Small intestine (tissue), 7 donors: Measurements from ENCODE around the gene UQCRC1. TPM values are rescaled to one million over a fixed set of nuclear protein-coding genes. Genes with fewer than 3 reads are reported as not detected.

Source experiments
- DNase-seq, 2 donors: peaks; one replicate each; pipeline versions ENCODE4 v3.0.0 to v3.0.0-alpha.2; 2013
- FAIRE-seq: peaks from 2 replicates; lab custom pipeline; 2012; peaks lifted over from hg19 to GRCh38; lab: Jason Lieb, UNC
- H3K27ac ChIP-seq, 3 donors: one replicate each; pipeline ENCODE4 v1.5.1; 2013; ENCODE audit warnings: low read length in 2 of 3, mild to moderate bottlenecking in 2 of 3, control low read depth in 1 of 3, inconsistent platforms in 1 of 3, low read depth in 1 of 3, moderate library complexity in 1 of 3
- H3K27me3 ChIP-seq, 3 donors: one replicate each; pipeline ENCODE4 v1.6.1; 2013; ENCODE audit warnings: low read length in 3 of 3, inconsistent platforms in 1 of 3; ENCODE audit not compliant: control insufficient read depth in 3 of 3, insufficient read depth in 3 of 3
- H3K36me3 ChIP-seq, 3 donors: one replicate each; pipeline ENCODE4 v1.6.1; 2013; ENCODE audit warnings: low read length in 3 of 3, inconsistent platforms in 1 of 3, low read depth in 1 of 3, mild to moderate bottlenecking in 1 of 3, moderate library complexity in 1 of 3; ENCODE audit not compliant: control insufficient read depth in 3 of 3, insufficient read depth in 2 of 3
- H3K4me1 ChIP-seq, 3 donors: one replicate each; pipeline ENCODE4 v1.6.1; 2013; ENCODE audit warnings: low read length in 2 of 3, inconsistent platforms in 1 of 3, low read depth in 1 of 3, mild to moderate bottlenecking in 1 of 3, moderate library complexity in 1 of 3; ENCODE audit not compliant: control insufficient read depth in 3 of 3, insufficient read depth in 2 of 3
- H3K4me3 ChIP-seq, 3 donors: one replicate each; pipeline ENCODE4 v1.5.1; 2013; ENCODE audit warnings: low read length in 3 of 3, control low read depth in 1 of 3, inconsistent platforms in 1 of 3, low read depth in 1 of 3, mild to moderate bottlenecking in 1 of 3, moderate library complexity in 1 of 3
- H3K9me3 ChIP-seq, 2 donors: one replicate each; pipeline ENCODE4 v1.6.1; 2013; ENCODE audit warnings: low read depth in 1 of 2, low read length in 1 of 2; ENCODE audit not compliant: control insufficient read depth in 2 of 2, insufficient read depth in 1 of 2
- WGBS, 3 donors: extraction: QIAGEN DNeasy Blood & Tissue Kit; methylation state at CpG; one replicate each; pipeline ENCODE4 v1.1.7; 2013; 5-methylcytosine and 5-hydroxymethylcytosine counted together
- polyA plus RNA-seq, 4 donors: library from polyadenylated mRNA; stranded (reverse) in 3 of 4; unstranded in 1 of 4; fragments of 200-250 nt in 3 of 4; fragments of 120-200 nt in 1 of 4; gene quantifications; one replicate each; pipeline versions ENCODE4 v1.2.1 to v1.2.3, GENCODE V29; 2013
- donor health status: healthy with polysubstance abuse.
- donor health status: control.
- donor health status: control.
- donor health status: Bipolar disorder and iron deficiency.
- donor health status: healthy.

UQCRC1 gene
- polyA plus RNA-seq, 4 donors = 291 to 692 (median 452) TPM

GRCh38 chr3:48595075-48595525 lies 14.3 kb downstream of the UQCRC1 start, which contains the start of gene COL7A1:
COL7A1 (minus strand) TSS chr3:48595329; CDS start chr3:48595159, 170 bp downstream.
- WGBS, 3 donors = 0 to 5% (median 1%) methylated on average over 22 to 35 of the region's 35 CpGs
- peaks cover 0 to 11% (median 6%) of the 10 kb centered on the region in 3 donors for H3K27me3 ChIP-seq
- FAIRE-seq (no peak), DNase-seq (no peak)
- peaks cover 0 to 17% (median 0%) of the 10 kb centered on the region in 3 donors for H3K4me1 ChIP-seq
- peak within 1 kb of the TSS in 1 of 3 donors; percentile 50 for H3K4me3 ChIP-seq
- peak within 1 kb of the TSS in 2 of 3 donors; percentile 22 to 65 for H3K27ac ChIP-seq
- peaks cover 3 to 65% (median 13%) of the 10 kb centered on the region in 3 donors for H3K36me3 ChIP-seq
- H3K9me3 ChIP-seq = no peaks in the 10 kb centered on the region

DNA sequence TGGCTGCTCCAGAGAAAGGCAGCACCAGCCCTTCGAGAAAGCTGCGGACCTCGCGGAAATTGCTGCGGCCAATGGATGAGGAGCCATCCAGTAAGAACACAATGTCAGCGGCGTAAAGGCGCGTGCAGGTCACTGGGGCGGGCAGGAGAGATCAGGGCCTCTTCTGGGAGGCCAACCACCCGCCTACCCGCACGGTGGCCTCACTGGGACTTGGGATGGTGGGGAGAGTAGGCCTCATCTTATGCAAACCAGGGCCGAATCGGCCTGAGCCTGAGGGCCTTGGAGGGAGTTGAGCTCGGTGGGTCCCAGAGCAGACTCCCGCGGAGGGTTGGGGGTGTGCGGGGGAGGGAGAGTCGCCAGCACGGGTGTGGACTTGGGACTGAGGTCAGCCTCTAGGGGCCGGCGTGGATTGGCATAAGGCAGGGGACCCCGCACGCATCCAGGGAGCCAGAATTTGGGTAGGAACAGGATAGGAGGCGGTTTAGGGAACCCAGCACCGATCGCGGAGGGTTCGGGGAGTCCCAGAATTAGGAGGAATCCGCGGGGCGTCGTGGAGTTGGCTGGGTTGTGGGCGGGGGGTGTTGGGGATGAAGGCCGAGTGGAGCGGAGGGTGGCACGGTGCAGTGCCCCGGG lies 14.9 kb downstream of the UQCRC1 start:
- peak overlapping the region in 1 of 3 donors; percentile 65 for H3K27ac ChIP-seq
- peak overlapping the region in 1 of 3 donors; percentile 50 for H3K4me3 ChIP-seq
- peaks cover 0 to 64% (median 8%) of the 10 kb centered on the region in 3 donors for H3K36me3 ChIP-seq
- no peak for FAIRE-seq
- WGBS, 3 donors = 18 to 35% (median 21%) methylated on average over 39 of the region's 39 CpGs
- peak in 1 of 2 donors; percentile 67 for DNase-seq
- no peaks in the 10 kb centered on the region for H3K9me3 ChIP-seq
- H3K27me3 ChIP-seq = peaks cover 0 to 11% (median 6%) of the 10 kb centered on the region in 3 donors
- peaks cover 0 to 17% (median 0%) of the 10 kb centered on the region in 3 donors for H3K4me1 ChIP-seq

DNA sequence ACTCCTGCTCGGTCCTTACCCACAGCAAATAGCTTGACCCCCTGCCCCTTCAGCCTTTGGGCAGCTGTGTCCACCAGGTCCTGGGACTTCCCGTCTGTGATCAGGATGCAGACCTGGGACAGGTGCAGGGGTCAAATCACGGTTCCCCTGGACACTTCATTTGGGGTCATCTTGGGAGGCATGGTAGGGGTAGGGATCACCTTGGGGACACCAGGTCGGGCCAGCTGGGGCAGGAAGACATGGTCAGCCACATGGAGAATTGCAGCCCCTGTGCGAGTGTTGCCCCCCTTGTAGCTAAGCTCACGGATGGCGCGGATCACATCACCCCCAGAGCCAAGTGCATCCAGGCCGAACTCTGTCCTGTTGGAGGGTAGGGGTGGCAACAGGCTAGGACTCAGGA lies 16.1 kb downstream of the UQCRC1 start:
- DNase-seq = no peak

GRCh38 chr3:48592519-48593087 lies 16.8 kb downstream of the UQCRC1 start:
- no peak for FAIRE-seq
- peaks cover 0 to 17% (median 0%) of the 10 kb centered on the region in 3 donors for H3K4me1 ChIP-seq
- no peaks in the 10 kb centered on the region for H3K9me3 ChIP-seq
- no peak for DNase-seq
- H3K36me3 ChIP-seq = peaks cover 0 to 60% (median 0%) of the 10 kb centered on the region in 3 donors
- H3K27me3 ChIP-seq = peaks cover 0 to 11% (median 6%) of the 10 kb centered on the region in 3 donors
- no peak overlapping the region for H3K4me3 ChIP-seq
- 85 to 89% (median 86%) methylated on average over 21 of the region's 21 CpGs for WGBS, 3 donors
- no peak overlapping the region for H3K27ac ChIP-seq

More for the DNA sequence above, 16.1 kb downstream of the UQCRC1 start:
- FAIRE-seq = no peak
- Histone ChIP-seq H3K4me3 (no peak overlapping the region), H3K9me3 (no peaks in the 10 kb centered on the region), H3K4me1 (peaks cover 0 to 17% (median 0%) of the 10 kb centered on the region in 3 donors), H3K27me3 (peaks cover 0 to 11% (median 6%) of the 10 kb centered on the region in 3 donors), H3K36me3 (peaks cover 0 to 61% (median 0%) of the 10 kb centered on the region in 3 donors), H3K27ac (no peak overlapping the region)
- WGBS, 3 donors = 84 to 89% (median 88%) methylated on average over 9 of the region's 9 CpGs

DNA sequence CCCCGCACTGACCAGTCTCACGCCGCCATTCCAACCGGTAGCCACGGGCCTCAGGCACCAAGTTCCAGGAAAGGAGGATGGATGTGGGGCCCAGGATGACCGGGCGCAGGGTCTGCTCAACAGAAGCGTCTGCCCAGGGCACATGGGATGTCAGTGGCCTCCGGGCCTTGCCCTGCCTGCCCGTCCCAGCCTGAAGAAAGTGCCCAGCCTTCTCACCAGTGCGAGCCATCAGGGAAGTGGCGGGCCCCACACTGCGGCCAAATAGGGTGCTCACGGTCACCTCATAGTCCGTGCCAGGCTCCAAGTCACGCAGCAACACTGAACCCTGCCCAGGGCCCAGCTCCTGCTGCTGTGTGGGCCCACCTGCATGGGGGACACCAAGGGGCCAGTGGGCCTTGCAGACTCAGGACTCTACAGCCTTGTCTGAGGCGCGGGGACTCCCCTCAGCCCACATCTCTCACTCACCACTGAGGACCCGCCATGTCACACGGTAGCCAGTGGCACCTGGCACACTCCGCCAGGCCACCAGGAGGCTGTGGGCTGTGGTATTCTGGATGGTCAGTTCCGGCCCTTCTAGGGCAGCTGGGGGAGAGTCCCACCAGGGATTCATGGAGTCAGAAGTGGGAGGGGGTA lies 17.4 kb downstream of the UQCRC1 start:
- Histone ChIP-seq H3K27me3 (peaks cover 0 to 11% (median 6%) of the 10 kb centered on the region in 3 donors), H3K4me3 (no peak overlapping the region), H3K36me3 (peaks cover 0 to 60% (median 0%) of the 10 kb centered on the region in 3 donors), H3K4me1 (peaks cover 0 to 17% (median 0%) of the 10 kb centered on the region in 3 donors), H3K9me3 (no peaks in the 10 kb centered on the region), H3K27ac (no peak overlapping the region)
- DNase-seq (no peak), FAIRE-seq (no peak)
- 89 to 92% (median 89%) methylated on average over 17 to 22 of the region's 22 CpGs for WGBS, 3 donors

- Histone ChIP-seq H3K27ac (no peak overlapping the region), H3K9me3 (no peaks in the 10 kb centered on the region), H3K36me3 (peaks cover 0 to 60% (median 0%) of the 10 kb centered on the region in 3 donors), H3K4me3 (no peak overlapping the region), H3K4me1 (peaks cover 0 to 17% (median 0%) of the 10 kb centered on the region in 3 donors), H3K27me3 (peaks cover 0 to 11% (median 6%) of the 10 kb centered on the region in 3 donors)
- WGBS, 3 donors = 87 to 91% (median 90%) methylated on average over 14 of the region's 14 CpGs
- DNase-seq (no peak), FAIRE-seq (no peak)
These were observed 18.0 kb downstream of the UQCRC1 start for GRCh38 chr3:48591436-48591835.

- peaks cover 0 to under 1% (median 0%) of the 10 kb centered on the region in 3 donors for H3K27me3 ChIP-seq
- H3K4me1 ChIP-seq = no peaks in the 10 kb centered on the region
- no peaks in the 10 kb centered on the region for H3K9me3 ChIP-seq
- DNase-seq (no peak), FAIRE-seq (no peak)
- no peak overlapping the region for H3K4me3 ChIP-seq
- H3K27ac ChIP-seq = no peak overlapping the region
- 64 to 73% (median 65%) methylated on average over 14 to 15 of the region's 15 CpGs for WGBS, 3 donors
- H3K36me3 ChIP-seq = peaks cover 0 to 89% (median 0%) of the 10 kb centered on the region in 3 donors
These were observed 21.2 kb downstream of the UQCRC1 start for GRCh38 chr3:48588230-48588629.

GRCh38 chr3:48587686-48588085 lies 21.8 kb downstream of the UQCRC1 start:
- H3K36me3 ChIP-seq = peaks cover 0 to 89% (median 0%) of the 10 kb centered on the region in 3 donors
- H3K27ac ChIP-seq = no peak overlapping the region
- H3K9me3 ChIP-seq = no peaks in the 10 kb centered on the region
- H3K4me3 ChIP-seq = no peak overlapping the region
- no peak for FAIRE-seq
- WGBS, 3 donors = 41 to 80% (median 69%) methylated on average over 8 to 11 of the region's 11 CpGs
- DNase-seq = no peak
- H3K27me3 ChIP-seq = no peaks in the 10 kb centered on the region
- H3K4me1 ChIP-seq = no peaks in the 10 kb centered on the region
